AG09309 (cell line): Measurements from ENCODE around the gene WNT9A.

Source experiments
- DNase-seq: peaks from one replicate; pipeline ENCODE4 v3.0.0-alpha.2; 2010; ENCODE audit warnings: low read depth
- H3K4me3 ChIP-seq: 2 replicates; pipeline ENCODE4 v1.5.1; 2011; ENCODE audit warnings: mild to moderate bottlenecking, low read depth, low read length, moderate library complexity; ENCODE audit not compliant: control insufficient read depth
- TF ChIP-seq, protein P1 (sequence below): IDR thresholded peaks from 2 replicates; pipeline ENCODE4 v1.5.1; 2011; ENCODE audit warnings: mild to moderate bottlenecking, low read depth, low read length, inconsistent platforms; ENCODE audit not compliant: insufficient read depth, control insufficient read depth; ENCODE audit errors: missing control alignments

Gene WNT9A

DNA sequence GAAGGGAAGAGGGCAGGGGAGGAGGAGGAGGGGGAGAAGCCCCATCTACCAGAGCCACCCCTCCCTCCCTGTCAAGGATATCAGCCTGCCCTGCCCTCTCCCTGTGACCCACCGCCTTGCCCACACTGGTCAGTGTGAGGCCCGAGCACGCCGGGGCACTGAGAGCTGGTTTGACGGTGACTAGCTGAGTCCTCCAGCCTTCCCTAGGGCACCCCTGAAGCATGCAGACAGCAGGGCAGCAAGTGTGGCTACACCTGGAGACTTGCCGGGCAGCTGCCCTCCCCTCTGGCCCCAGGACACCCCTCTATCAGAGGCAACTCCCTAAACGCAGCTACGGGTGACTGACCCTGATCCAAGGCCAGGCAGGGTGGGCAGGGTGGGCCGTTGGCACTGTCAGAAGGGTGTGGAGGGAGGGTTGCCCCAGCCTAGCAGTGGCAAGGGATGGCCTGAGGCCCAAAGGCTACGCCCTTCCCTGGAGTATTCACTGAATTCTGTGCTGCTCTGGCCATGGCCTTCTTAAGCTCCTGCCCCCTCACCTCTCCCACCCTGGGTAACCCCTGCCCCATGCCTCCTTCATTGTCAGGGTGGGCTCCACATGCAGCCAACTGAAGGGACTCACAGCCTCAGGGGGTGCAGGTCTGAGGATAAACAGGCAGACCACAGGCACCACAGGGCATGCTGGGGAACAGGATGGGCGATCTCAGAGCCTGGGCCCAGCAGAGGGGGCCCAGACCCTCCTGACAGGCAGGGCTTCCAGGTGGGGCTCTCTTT is 19.6 kb downstream of the WNT9A start:
- no peak overlapping the region for H3K4me3 ChIP-seq
- no peak for DNase-seq
- TF ChIP-seq, protein P1, sequence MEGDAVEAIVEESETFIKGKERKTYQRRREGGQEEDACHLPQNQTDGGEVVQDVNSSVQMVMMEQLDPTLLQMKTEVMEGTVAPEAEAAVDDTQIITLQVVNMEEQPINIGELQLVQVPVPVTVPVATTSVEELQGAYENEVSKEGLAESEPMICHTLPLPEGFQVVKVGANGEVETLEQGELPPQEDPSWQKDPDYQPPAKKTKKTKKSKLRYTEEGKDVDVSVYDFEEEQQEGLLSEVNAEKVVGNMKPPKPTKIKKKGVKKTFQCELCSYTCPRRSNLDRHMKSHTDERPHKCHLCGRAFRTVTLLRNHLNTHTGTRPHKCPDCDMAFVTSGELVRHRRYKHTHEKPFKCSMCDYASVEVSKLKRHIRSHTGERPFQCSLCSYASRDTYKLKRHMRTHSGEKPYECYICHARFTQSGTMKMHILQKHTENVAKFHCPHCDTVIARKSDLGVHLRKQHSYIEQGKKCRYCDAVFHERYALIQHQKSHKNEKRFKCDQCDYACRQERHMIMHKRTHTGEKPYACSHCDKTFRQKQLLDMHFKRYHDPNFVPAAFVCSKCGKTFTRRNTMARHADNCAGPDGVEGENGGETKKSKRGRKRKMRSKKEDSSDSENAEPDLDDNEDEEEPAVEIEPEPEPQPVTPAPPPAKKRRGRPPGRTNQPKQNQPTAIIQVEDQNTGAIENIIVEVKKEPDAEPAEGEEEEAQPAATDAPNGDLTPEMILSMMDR = no peak

DNA sequence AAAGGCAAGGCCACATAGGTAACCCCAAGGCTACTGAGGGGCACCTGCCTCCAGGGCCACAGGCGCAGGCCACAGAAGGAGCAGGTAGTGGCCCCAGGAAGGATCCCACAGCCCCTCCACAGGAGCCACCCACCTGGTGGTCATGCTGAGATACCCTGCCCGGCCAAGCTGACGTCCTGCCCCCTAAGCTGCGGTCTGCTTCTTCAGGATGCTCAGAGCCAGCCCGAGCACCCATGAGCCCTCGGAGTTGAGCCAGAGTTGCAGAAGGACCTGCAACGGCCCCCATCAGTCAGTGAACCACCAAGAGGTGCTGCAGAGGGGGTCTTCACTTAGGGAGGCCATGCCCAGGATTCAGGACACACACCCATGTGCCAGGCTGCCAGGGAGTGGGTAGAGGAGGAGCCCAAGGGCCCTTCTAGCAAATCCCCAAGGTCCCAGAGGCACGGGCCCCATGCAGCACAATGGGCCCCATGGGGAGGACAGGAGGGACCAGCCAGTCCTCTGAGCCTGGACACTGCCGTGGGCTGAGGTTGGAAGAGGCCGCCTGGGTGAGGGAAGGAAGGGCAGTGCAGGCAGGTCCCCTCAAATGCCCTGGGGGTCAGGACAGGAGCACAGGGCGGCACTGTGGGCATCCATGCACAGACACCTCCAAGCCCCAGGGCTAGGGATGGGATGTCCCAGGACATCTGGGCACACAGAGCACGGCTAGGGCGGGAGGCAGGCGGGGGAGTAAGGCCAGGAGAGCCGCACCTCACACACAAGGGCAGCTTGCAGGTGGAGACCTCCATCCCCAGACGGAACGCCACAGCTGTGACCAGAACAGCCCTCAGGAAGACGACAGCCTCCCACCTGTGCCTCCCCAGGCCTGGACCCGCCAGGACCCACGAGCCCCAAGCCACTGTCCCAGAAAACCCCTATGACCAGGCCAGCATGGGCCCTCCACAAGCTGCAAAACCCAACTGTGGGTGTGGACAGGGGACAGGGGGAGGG is 20.5 kb downstream of the WNT9A start:
- H3K4me3 ChIP-seq = no peak overlapping the region
- no peak for DNase-seq
- TF ChIP-seq, protein P1 = no peak

DNA sequence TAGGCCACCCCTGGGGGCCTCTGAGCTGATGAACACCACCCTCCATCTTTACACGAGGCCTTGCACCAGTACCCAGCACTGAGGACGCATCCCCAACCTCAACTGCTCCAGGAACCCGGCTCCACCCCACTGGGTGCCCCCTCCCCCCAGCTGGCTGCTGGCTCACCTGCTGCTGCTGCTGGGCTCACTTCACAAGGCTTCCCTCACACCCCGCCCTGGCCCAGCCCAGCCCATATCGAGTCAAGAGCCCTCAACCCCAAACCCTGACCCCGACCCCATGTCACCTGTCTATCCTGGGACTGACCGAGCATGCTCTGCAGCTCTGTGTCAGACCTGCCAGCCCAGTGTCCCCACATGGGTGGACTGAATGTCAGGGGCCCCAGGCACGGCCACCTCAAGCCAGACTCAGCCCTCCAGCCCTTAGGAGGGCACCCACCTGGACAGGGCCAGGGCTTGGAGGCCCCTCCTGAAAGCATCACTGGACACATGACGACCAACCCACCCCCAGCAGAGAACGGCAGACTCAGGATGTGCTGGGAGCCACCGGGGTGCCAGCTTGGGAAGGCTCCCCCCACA is 21.4 kb downstream of the WNT9A start:
- H3K4me3 ChIP-seq = no peak overlapping the region
- TF ChIP-seq, protein P1 = no peak
- no peak for DNase-seq

DNA sequence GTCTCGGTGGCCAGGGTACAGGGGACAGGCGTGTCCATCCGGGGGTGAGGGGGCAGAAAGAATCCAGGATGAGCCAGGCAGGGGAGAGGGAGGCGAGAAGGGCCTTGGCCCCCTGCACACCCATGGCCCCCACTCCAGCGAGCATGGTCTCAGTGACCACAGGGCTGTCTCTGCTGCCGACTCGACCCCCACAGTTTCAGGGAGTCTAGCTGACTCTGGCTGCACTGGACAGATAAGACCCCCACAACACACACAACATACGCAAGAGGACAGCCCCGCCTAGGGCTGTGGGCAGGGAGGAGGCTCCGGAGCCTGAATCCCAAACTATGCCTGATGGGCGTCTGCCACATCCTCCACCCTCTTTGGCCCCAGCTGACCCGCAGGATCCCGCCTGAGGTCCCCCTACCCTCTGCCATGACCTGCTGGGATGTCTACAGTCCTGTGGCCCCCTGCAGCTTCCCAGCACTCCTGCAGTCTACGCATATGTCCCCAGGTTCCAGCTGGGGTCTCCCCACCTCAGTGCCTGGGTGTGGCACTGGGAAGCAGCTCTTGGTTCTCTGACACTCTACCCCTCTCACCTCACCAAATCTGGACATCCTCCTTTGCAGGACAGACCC is 22.0 kb downstream of the WNT9A start:
- DNase-seq = no peak
- TF ChIP-seq, protein P1 = no peak
- no peak overlapping the region for H3K4me3 ChIP-seq

DNA sequence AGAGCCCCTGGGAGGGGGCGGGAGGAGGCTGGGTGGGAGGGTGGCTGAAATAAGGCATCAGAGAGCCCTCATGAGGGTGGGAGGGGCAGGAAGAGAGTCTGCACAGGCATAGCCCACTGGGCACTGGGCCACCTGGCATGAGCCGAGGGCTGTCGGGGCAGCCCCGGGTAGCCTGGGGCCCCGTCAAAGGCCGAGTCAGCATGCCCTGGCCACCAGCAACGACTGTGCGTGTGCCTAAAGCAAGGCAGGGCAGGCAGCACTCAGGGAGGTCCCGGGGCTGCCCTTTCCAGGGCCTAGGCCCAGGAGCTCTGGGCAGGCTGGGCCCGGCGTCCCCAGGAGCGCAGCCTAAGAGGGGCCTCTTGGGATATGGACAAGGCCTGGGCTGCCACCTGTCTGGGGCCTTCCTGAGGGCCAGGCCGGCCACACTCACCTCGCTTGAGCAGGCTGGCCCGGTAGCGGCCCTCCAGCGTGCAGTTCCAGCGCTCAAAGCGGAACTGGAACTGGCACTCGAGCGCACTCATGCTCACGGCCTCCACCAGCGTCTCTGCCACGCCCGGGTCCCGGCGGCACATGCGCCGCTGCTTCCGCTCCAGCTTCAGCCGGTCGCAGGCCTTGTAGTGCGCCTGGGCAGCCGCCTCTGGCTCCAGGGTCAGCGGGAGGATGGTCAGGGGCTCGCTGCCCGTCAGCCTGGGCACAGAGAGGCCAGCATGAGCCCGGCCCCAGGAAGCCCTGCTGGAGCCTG is 22.7 kb downstream of the WNT9A start:
- TF ChIP-seq, protein P1 = no peak
- DNase-seq = no peak
- H3K4me3 ChIP-seq = no peak overlapping the region

DNA sequence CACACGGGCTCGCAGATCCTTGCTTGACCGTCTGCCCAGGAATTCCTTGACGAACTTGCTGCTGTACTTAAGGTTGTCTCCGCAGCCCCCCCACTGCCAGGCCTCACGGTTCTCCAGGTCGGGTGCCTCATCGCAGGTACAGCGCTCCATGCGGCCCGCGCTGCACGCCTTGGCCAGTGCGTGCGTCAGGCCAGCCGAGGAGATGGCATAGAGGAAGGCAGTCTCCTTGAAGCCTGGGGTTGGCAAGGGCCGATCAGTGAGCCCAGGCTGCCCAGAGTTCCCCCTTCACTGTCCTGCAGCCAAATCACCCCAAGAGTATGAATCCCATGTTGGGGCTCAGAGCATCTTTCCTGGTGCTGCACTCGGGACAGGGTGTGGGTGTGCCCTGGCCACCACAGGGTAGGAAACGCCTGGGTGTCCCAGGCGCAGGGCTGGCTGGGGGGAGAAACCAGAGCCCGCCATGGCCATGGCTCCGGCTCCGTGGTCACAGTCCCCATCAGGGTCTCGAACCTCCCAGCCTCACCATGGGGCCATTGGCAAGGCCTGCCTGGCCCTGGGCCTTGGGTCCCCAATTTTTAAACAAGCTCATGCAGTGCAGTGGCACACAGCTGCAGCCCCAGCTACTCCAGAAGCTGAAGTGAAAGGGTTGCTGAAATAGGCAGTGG is 23.4 kb downstream of the WNT9A start:
- no peak for DNase-seq
- no peak overlapping the region for H3K4me3 ChIP-seq
- TF ChIP-seq, protein P1 = no peak
